Thyroid gland (tissue), 4 donors: ENCODE data around the gene ZNF280D.

Experiments
- CTCF ChIP-seq, 6 experiments: fragments of 200-600 bp in 3 of 6; fragments of 450-650 bp in 3 of 6; sonication (generic) in 3 of 6; IDR thresholded peaks; one replicate each; pipeline ENCODE4 v1.5.1; 2016 to 2019; ENCODE audit warnings: antibody characterized with exemption in 6 of 6, mild to moderate bottlenecking in 2 of 6, inconsistent platforms in 1 of 6, moderate library complexity in 1 of 6
- POLR2A ChIP-seq, 2 donors: fragments of 450-650 bp; IDR thresholded peaks; one replicate each; pipeline ENCODE4 v1.6.1; 2017; ENCODE audit warnings: antibody characterized with exemption in 2 of 2, mild to moderate bottlenecking in 2 of 2, moderate library complexity in 1 of 2

GRCh38 chr15:56716334-56716733 is 17.0 kb downstream of the ZNF280D start:
- TF ChIP-seq POLR2A (IDR thresholded peaks at IDR 0.05) = no peak
- TF ChIP-seq CTCF (IDR thresholded peaks at IDR 0.05) = no peak
